HepG2 (cell line): Measurements from ENCODE around the gene SHC1. TPM values are rescaled to one million over a fixed set of nuclear protein-coding genes. Genes with fewer than 3 reads are reported as not detected.

Experiments used
- BRF2 ChIP-seq: sonication (generic); formaldehyde crosslinking; IDR thresholded peaks from 2 replicates; pipeline ENCODE4 v1.8.1; 2022; ENCODE audit warnings: mild to moderate bottlenecking, missing genetic modification reagents
- HES4 ChIP-seq: sonication (generic); formaldehyde crosslinking; IDR thresholded peaks from 2 replicates; pipeline ENCODE4 v1.9.0; 2021; ENCODE audit warnings: mild to moderate bottlenecking, missing genetic modification reagents, borderline replicate concordance
- KIAA2018 ChIP-seq: sonication (generic); formaldehyde crosslinking; IDR thresholded peaks from 2 replicates; pipeline ENCODE4 v1.5.0; 2020; ENCODE audit warnings: mild to moderate bottlenecking, missing genetic modification reagents, borderline replicate concordance
- KLF15 ChIP-seq: sonication (generic); formaldehyde crosslinking; IDR thresholded peaks from 2 replicates; pipeline ENCODE4 v1.8.1; 2023; ENCODE audit warnings: borderline replicate concordance, mild to moderate bottlenecking, inconsistent platforms, missing genetic modification reagents, mixed read lengths
- MBD4 ChIP-seq: IDR thresholded peaks from 2 replicates; pipeline ENCODE4 v1.6.1; 2012; ENCODE audit warnings: low read length, inconsistent platforms, borderline replicate concordance
- MLLT10 ChIP-seq: sonication (generic); formaldehyde crosslinking; IDR thresholded peaks from 2 replicates; pipeline ENCODE4 v1.4.0; 2020; ENCODE audit warnings: missing genetic modification reagents
- NCOA1 ChIP-seq: sonication (generic); formaldehyde crosslinking; IDR thresholded peaks from 2 replicates; pipeline ENCODE4 v1.9.0; 2021; ENCODE audit warnings: missing genetic modification reagents
- PAX8 ChIP-seq: sonication (generic); formaldehyde crosslinking; IDR thresholded peaks from 2 replicates; pipeline ENCODE4 v1.8.0; 2022; ENCODE audit warnings: mild to moderate bottlenecking, missing genetic modification reagents, borderline replicate concordance
- SAFB2 ChIP-seq: sonication (generic); formaldehyde crosslinking; IDR thresholded peaks from 2 replicates; pipeline ENCODE4 v1.5.1; 2020; ENCODE audit warnings: missing genetic modification reagents, low read depth, mild to moderate bottlenecking, borderline replicate concordance
- ZFY ChIP-seq: sonication (generic); formaldehyde crosslinking; IDR thresholded peaks from 2 replicates; pipeline ENCODE4 v1.4.0; 2020; ENCODE audit warnings: missing genetic modification reagents
- ZNF263 ChIP-seq: sonication (generic); formaldehyde crosslinking; IDR thresholded peaks from 2 replicates; pipeline ENCODE4 v1.4.0; 2020; ENCODE audit warnings: missing genetic modification reagents
- ZNF264 ChIP-seq: sonication (generic); formaldehyde crosslinking; IDR thresholded peaks from 2 replicates; pipeline ENCODE4 v1.4.0; 2020; ENCODE audit warnings: missing genetic modification reagents
- ZNF512B ChIP-seq: sonication (generic); formaldehyde crosslinking; IDR thresholded peaks from 2 replicates; pipeline ENCODE4 v1.5.1; 2020; ENCODE audit warnings: missing genetic modification reagents, mild to moderate bottlenecking, borderline replicate concordance
- ZNF543 ChIP-seq: sonication (generic); formaldehyde crosslinking; IDR thresholded peaks from 2 replicates; pipeline ENCODE4 v1.4.0; 2020; ENCODE audit warnings: mild to moderate bottlenecking, missing genetic modification reagents
- polyA plus RNA-seq, 8 experiments: library from polyadenylated mRNA; depleted of rRNA in 3 of 8; stranded (reverse) in 7 of 8; unstranded in 1 of 8; fragments of >200 nt; fragmentation: Illumina TruSeq in 4 of 8; extraction: Trizol in 4 of 8; gene quantifications; 2 replicates each; pipeline versions ENCODE4 v1.2.1 to v1.2.3, GENCODE V29; 2011 to 2016; ENCODE audit warnings: low read depth in 4 of 8, missing spikeins in 1 of 8, mixed read lengths in 1 of 8; ENCODE audit not compliant: insufficient read depth in 1 of 8
- total RNA-seq, 5 experiments: library from RNA; depleted of rRNA; stranded (reverse); fragments of >200 nt; fragmentation: Illumina TruSeq; extraction: Trizol; gene quantifications; 2 replicates each; pipeline ENCODE4 v1.2.3, GENCODE V29; 2016; ENCODE audit warnings: low read depth in 1 of 5

Gene SHC1
- total and polyA plus RNA-seq, 2 of the 13 experiments (the other 11 are each of a cell fraction or from before 2014, with no cell fraction given), result 52.0 to 137 TPM

GRCh38 chr1:155017041-155017945 is 46.7 kb upstream of the SHC1 start (continued):
- TF ChIP-seq ZNF512B (CRISPR knock-in tag), result 0 out of 2 replicates have a peak, but pooled peaks have one; percentile 37
- TF ChIP-seq SAFB2 (CRISPR knock-in tag), result peak; percentile 77
- no peak for TF ChIP-seq NCOA1 (CRISPR knock-in tag)
- TF ChIP-seq KIAA2018 (CRISPR knock-in tag), result no peak
- TF ChIP-seq MBD4, result no peak
- no peak for TF ChIP-seq KLF15 (CRISPR knock-in tag)
- 0 out of 2 replicates have a peak, but pooled peaks have one; percentile 20 for TF ChIP-seq ZNF264 (CRISPR knock-in tag)
- TF ChIP-seq ZNF543 (CRISPR knock-in tag), result 0 out of 2 replicates have a peak, but pooled peaks have one; percentile 30
- peak; percentile 49; the same call in 1 of the 2 replicates for TF ChIP-seq ZNF263 (CRISPR knock-in tag)
- 0 out of 2 replicates have a peak, but pooled peaks have one; percentile 38 for TF ChIP-seq BRF2 (CRISPR knock-in tag)
- no peak for TF ChIP-seq HES4 (CRISPR knock-in tag)
- no peak for TF ChIP-seq MLLT10 (CRISPR knock-in tag)
- peak; percentile 48; the same call in 1 of the 2 replicates for TF ChIP-seq ZFY (CRISPR knock-in tag)
- no peak for TF ChIP-seq PAX8
